ENCODE measurements around the gene PARD3. TPM values are rescaled to one million over a fixed set of nuclear protein-coding genes. Genes with fewer than 3 reads are reported as not detected.

PARD3 gene
- total and polyA plus RNA-seq, 7 experiments from 2014 or later, result 0.19 to 1.2 (median 0.43) TPM

DNA sequence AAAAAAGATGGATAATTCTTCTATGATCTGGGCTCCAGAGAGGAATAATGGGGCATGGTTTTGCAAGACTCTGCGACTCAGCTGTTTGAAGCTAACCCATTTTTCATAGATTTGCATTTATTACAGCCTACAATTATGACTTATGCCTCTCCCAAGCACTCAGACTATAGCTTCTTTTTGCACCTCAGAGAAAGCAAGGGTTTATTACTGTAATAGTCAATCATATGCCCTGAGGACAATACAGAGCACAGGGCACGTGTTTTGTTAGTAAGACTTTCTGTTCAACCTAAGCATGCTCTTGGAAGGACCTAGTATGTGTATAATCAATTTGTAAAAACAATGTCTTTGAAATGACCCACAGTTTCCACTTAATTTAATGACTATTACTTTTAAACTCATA, 221.2 kb downstream of the PARD3 start:
- no peaks in the 10 kb centered on the region for H3K4me1 Mint-ChIP-seq
- no peak overlapping the region for H3K4me3 Mint-ChIP-seq
- no peak overlapping the region for H3K27ac Mint-ChIP-seq
- H3K4me1 ChIP-seq (ENCODE audit: control insufficient read depth in 2 of 2, insufficient read depth in 2 of 2, low read length in 2 of 2), result no peaks in the 10 kb centered on the region
- H3K9me3 Mint-ChIP-seq, result peaks cover 0 to 4% (median 0%) of the 10 kb centered on the region in 11 donors
- ChIA-PET POLR2A (no interaction called here), CTCF (no interaction called here)
- H3K9me3 ChIP-seq (ENCODE audit: control insufficient read depth in 2 of 3, low read length in 3 of 3), result no peaks in the 10 kb centered on the region
- H3K36me3 ChIP-seq (ENCODE audit: control insufficient read depth in 2 of 3, insufficient read depth in 3 of 3, low read length in 3 of 3), result no peaks in the 10 kb centered on the region
- no peak overlapping the region for H3K4me3 ChIP-seq (ENCODE audit: low read length)
- peaks cover 0 to 16% (median 10%) of the 10 kb centered on the region in 5 donors for H3K27me3 Mint-ChIP-seq
- no peaks in the 10 kb centered on the region for H3K36me3 Mint-ChIP-seq
- no peak for DNase-seq
- H3K27ac ChIP-seq (ENCODE audit: low read depth, low read length), result no peak overlapping the region
- intact Hi-C loops (cut with micrococcal nuclease), result no loop called here
- ATAC-seq, result no peak
- H3K27me3 ChIP-seq (ENCODE audit: control insufficient read depth in 2 of 2, insufficient read depth in 2 of 2, low read length in 2 of 2), result no peaks in the 10 kb centered on the region

GRCh38 chr10:34593374-34593890, 221.7 kb downstream of the PARD3 start:
- ChIA-PET CTCF (no interaction called here), POLR2A (no interaction called here)
- ATAC-seq (no peak), DNase-seq (no peak)
- Mint-ChIP-seq H3K4me1 (no peaks in the 10 kb centered on the region), H3K27me3 (peaks cover 0 to 16% (median 6%) of the 10 kb centered on the region in 5 donors), H3K9me3 (peaks cover 0 to 4% (median 0%) of the 10 kb centered on the region in 11 donors), H3K4me3 (no peak overlapping the region), H3K27ac (no peak overlapping the region), H3K36me3 (no peaks in the 10 kb centered on the region)
- Histone ChIP-seq H3K9me3 (ENCODE audit: control insufficient read depth in 2 of 3, low read length in 3 of 3) (no peaks in the 10 kb centered on the region), H3K27ac (ENCODE audit: low read depth, low read length) (no peak overlapping the region), H3K36me3 (ENCODE audit: control insufficient read depth in 2 of 3, insufficient read depth in 3 of 3, low read length in 3 of 3) (no peaks in the 10 kb centered on the region), H3K27me3 (ENCODE audit: control insufficient read depth in 2 of 2, insufficient read depth in 2 of 2, low read length in 2 of 2) (no peaks in the 10 kb centered on the region), H3K4me1 (ENCODE audit: control insufficient read depth in 2 of 2, insufficient read depth in 2 of 2, low read length in 2 of 2) (no peaks in the 10 kb centered on the region), H3K4me3 (ENCODE audit: low read length) (no peak overlapping the region)
- intact Hi-C loops (cut with micrococcal nuclease), result no loop called here

DNA sequence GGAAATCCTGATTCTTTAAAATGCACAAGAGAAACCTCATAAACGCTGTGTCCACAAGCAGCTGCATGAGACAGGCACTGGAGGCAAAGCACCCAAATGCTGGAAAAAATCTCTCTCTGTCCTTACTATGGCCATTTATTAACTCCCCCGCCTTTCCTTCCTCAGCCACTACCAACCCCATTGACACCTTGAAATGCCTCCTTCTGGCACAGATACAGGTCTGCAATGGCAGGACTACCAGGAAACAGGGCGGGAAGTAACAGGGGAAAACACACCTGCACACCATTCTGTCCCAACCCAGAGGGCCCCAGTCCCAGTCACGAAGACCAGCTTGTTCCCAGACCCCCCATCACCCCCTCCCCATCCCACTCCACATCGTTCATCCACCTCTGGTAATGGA, 224.3 kb downstream of the PARD3 start:
- POLR2A ChIA-PET, result no interaction called here
- DNase-seq (no peak), ATAC-seq (no peak)
- CTCF ChIA-PET, result no interaction called here
- peaks cover 0 to 11% (median 7%) of the 10 kb centered on the region in 5 donors for H3K27me3 Mint-ChIP-seq
- no peak overlapping the region for H3K27ac Mint-ChIP-seq
- Histone ChIP-seq H3K27ac (ENCODE audit: low read depth, low read length) (no peak overlapping the region), H3K4me1 (ENCODE audit: control insufficient read depth in 2 of 2, insufficient read depth in 2 of 2, low read length in 2 of 2) (no peaks in the 10 kb centered on the region), H3K36me3 (ENCODE audit: control insufficient read depth in 2 of 3, insufficient read depth in 3 of 3, low read length in 3 of 3) (no peaks in the 10 kb centered on the region), H3K4me3 (ENCODE audit: low read length) (no peak overlapping the region), H3K27me3 (ENCODE audit: control insufficient read depth in 2 of 2, insufficient read depth in 2 of 2, low read length in 2 of 2) (no peaks in the 10 kb centered on the region), H3K9me3 (ENCODE audit: control insufficient read depth in 2 of 3, low read length in 3 of 3) (no peaks in the 10 kb centered on the region)
- intact Hi-C loops (cut with micrococcal nuclease), result no loop called here
- H3K9me3 Mint-ChIP-seq, result peaks cover 0 to 2% (median 0%) of the 10 kb centered on the region in 11 donors
- no peak overlapping the region for H3K4me3 Mint-ChIP-seq
- H3K4me1 Mint-ChIP-seq, result no peaks in the 10 kb centered on the region
- no peaks in the 10 kb centered on the region for H3K36me3 Mint-ChIP-seq

GRCh38 chr10:34589275-34589674, 225.8 kb downstream of the PARD3 start:
- H3K27ac Mint-ChIP-seq, result no peak overlapping the region
- DNase-seq (no peak), ATAC-seq (no peak)
- peaks cover under 1 to 19% (median 7%) of the 10 kb centered on the region in 5 donors for H3K27me3 Mint-ChIP-seq
- H3K4me1 Mint-ChIP-seq, result no peaks in the 10 kb centered on the region
- CTCF ChIA-PET, result no interaction called here
- Histone ChIP-seq H3K9me3 (ENCODE audit: control insufficient read depth in 2 of 3, low read length in 3 of 3) (no peaks in the 10 kb centered on the region), H3K27ac (ENCODE audit: low read depth, low read length) (no peak overlapping the region), H3K36me3 (ENCODE audit: control insufficient read depth in 2 of 3, insufficient read depth in 3 of 3, low read length in 3 of 3) (no peaks in the 10 kb centered on the region), H3K27me3 (ENCODE audit: control insufficient read depth in 2 of 2, insufficient read depth in 2 of 2, low read length in 2 of 2) (no peaks in the 10 kb centered on the region), H3K4me1 (ENCODE audit: control insufficient read depth in 2 of 2, insufficient read depth in 2 of 2, low read length in 2 of 2) (no peaks in the 10 kb centered on the region), H3K4me3 (ENCODE audit: low read length) (no peak overlapping the region)
- POLR2A ChIA-PET, result no interaction called here
- intact Hi-C loops (cut with micrococcal nuclease), result no loop called here
- no peak overlapping the region for H3K4me3 Mint-ChIP-seq
- H3K36me3 Mint-ChIP-seq, result no peaks in the 10 kb centered on the region
- no peaks in the 10 kb centered on the region for H3K9me3 Mint-ChIP-seq

DNA sequence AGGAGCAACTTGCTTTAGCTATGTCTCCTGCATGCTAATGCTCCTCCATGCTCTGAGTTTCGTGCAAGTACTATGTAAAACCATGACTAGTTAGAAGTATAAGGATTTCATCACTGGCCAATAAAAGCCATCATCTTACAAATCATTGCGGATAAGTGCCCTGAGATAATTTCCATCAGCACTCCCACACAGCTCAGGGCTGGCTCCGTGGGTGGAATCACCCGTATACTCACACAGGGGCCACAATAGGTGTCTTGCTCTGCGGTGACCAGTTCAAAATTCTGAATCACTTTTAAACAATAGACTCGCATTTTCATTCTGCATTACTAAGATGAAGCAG, 227.4 kb downstream of the PARD3 start:
- ATAC-seq (no peak), DNase-seq (no peak)
- Mint-ChIP-seq H3K27ac (no peak overlapping the region), H3K4me1 (no peaks in the 10 kb centered on the region), H3K27me3 (peaks cover 3 to 18% (median 4%) of the 10 kb centered on the region in 5 donors), H3K36me3 (no peaks in the 10 kb centered on the region), H3K9me3 (no peaks in the 10 kb centered on the region), H3K4me3 (no peak overlapping the region)
- Histone ChIP-seq H3K4me3 (ENCODE audit: low read length) (no peak overlapping the region), H3K27me3 (ENCODE audit: control insufficient read depth in 2 of 2, insufficient read depth in 2 of 2, low read length in 2 of 2) (no peaks in the 10 kb centered on the region), H3K4me1 (ENCODE audit: control insufficient read depth in 2 of 2, insufficient read depth in 2 of 2, low read length in 2 of 2) (no peaks in the 10 kb centered on the region), H3K36me3 (ENCODE audit: control insufficient read depth in 2 of 3, insufficient read depth in 3 of 3, low read length in 3 of 3) (no peaks in the 10 kb centered on the region), H3K27ac (ENCODE audit: low read depth, low read length) (no peak overlapping the region), H3K9me3 (ENCODE audit: control insufficient read depth in 2 of 3, low read length in 3 of 3) (no peaks in the 10 kb centered on the region)
- intact Hi-C loops (cut with micrococcal nuclease), result no loop called here
- ChIA-PET POLR2A (no interaction called here), CTCF (no interaction called here)

DNA sequence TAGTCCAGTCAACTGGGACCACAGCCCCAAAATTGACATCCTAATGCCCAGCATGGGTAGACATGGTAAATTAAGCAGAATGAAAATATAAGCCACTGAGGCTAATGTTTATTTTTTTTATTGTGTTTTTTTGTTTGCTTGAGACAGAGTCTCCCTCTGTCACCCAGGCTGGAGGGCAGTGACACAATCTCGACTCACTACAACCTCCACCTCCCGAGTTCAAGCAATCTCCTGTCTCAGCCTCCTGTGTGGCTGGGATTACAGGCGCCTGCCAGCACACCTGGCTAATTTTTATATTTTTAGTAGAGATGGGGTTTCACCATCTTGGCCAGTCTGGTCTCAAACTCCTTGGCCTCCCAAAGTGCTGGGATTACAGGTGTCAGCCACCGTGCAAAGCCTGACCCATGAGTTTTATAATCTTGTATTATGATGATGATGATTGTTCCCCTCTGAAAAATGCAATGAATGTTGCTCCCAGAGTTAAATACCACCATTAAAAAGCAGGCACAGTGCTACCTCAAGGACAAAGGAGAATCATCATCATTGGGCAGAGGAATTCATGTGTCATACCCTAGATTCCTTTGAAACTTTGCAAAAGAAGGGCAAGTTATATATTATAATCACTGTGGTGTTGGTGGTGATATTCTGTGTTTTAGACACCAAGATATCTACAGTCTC, 228.0 kb downstream of the PARD3 start:
- intact Hi-C loops (cut with micrococcal nuclease), result no loop called here
- no peaks in the 10 kb centered on the region for H3K9me3 ChIP-seq (ENCODE audit: control insufficient read depth in 2 of 3, low read length in 3 of 3)
- Mint-ChIP-seq H3K27ac (no peak overlapping the region), H3K9me3 (no peaks in the 10 kb centered on the region), H3K4me3 (no peak overlapping the region), H3K27me3 (peaks cover 3 to 17% (median 4%) of the 10 kb centered on the region in 5 donors), H3K36me3 (no peaks in the 10 kb centered on the region), H3K4me1 (no peaks in the 10 kb centered on the region)
- no peak overlapping the region for H3K4me3 ChIP-seq (ENCODE audit: low read length)
- ChIA-PET POLR2A (no interaction called here), CTCF (no interaction called here)
- H3K36me3 ChIP-seq (ENCODE audit: control insufficient read depth in 2 of 3, insufficient read depth in 3 of 3, low read length in 3 of 3), result no peaks in the 10 kb centered on the region
- no peak overlapping the region for H3K27ac ChIP-seq (ENCODE audit: low read depth, low read length)
- no peaks in the 10 kb centered on the region for H3K27me3 ChIP-seq (ENCODE audit: control insufficient read depth in 2 of 2, insufficient read depth in 2 of 2, low read length in 2 of 2)
- H3K4me1 ChIP-seq (ENCODE audit: control insufficient read depth in 2 of 2, insufficient read depth in 2 of 2, low read length in 2 of 2), result no peaks in the 10 kb centered on the region
- ATAC-seq (no peak), DNase-seq (no peak)

DNA sequence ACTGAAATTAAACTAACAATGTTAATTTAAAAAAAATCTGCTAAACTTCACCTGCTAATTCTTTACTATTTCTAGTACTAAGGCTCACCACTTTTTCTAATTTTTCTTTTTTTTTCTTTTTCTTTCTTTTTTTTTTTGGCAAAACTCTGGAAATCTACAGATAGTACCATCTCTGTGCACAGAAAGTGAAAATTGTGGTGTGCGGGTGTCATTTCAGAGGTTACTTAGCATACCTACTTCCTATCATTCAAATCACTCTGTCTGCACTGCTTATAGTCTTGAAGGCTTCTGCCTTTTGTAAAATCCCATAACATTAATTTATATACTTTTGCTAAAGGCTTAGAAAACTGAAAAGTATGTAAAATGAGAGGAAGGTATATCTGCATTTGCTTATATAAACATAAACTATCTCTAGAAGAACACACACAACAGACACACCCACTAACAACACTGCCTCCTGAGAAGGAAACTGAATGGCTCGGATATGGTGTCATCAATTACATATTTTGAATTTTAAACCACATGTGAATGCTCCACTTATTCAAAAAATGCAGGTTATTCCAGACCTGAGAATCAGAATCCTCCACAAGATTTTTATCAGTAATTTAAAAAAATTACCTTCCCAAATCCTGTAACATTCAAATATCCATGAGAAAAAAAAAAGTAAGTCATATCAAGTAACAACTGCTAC, 229.5 kb downstream of the PARD3 start:
- H3K4me3 Mint-ChIP-seq, result no peak overlapping the region
- DNase-seq (no peak), ATAC-seq (no peak)
- Histone ChIP-seq H3K27me3 (ENCODE audit: control insufficient read depth in 2 of 2, insufficient read depth in 2 of 2, low read length in 2 of 2) (no peaks in the 10 kb centered on the region), H3K4me3 (ENCODE audit: low read length) (no peak overlapping the region), H3K4me1 (ENCODE audit: control insufficient read depth in 2 of 2, insufficient read depth in 2 of 2, low read length in 2 of 2) (no peaks in the 10 kb centered on the region), H3K27ac (ENCODE audit: low read depth, low read length) (no peak overlapping the region), H3K36me3 (ENCODE audit: control insufficient read depth in 2 of 3, insufficient read depth in 3 of 3, low read length in 3 of 3) (no peaks in the 10 kb centered on the region), H3K9me3 (ENCODE audit: control insufficient read depth in 2 of 3, low read length in 3 of 3) (no peaks in the 10 kb centered on the region)
- peaks cover 3 to 11% (median 4%) of the 10 kb centered on the region in 5 donors for H3K27me3 Mint-ChIP-seq
- intact Hi-C loops (cut with micrococcal nuclease), result no loop called here
- no peaks in the 10 kb centered on the region for H3K9me3 Mint-ChIP-seq
- ChIA-PET POLR2A (no interaction called here), CTCF (no interaction called here)
- H3K27ac Mint-ChIP-seq, result no peak overlapping the region
- H3K36me3 Mint-ChIP-seq, result no peaks in the 10 kb centered on the region
- H3K4me1 Mint-ChIP-seq, result no peaks in the 10 kb centered on the region

All from naive thymus-derived CD4-positive, alpha-beta T cell (primary cell).